ENCODE results near the gene TRAP1.
"Not testable (repeated sequence)": the region's sequence is repeated elsewhere in the genome, so short reads cannot be mapped to it uniquely, and the experiment has no call there.

Gene TRAP1

GRCh38 chr16:3670711-3671110 is 46.6 kb downstream of the TRAP1 start:
- no peak for DNase-seq

DNA sequence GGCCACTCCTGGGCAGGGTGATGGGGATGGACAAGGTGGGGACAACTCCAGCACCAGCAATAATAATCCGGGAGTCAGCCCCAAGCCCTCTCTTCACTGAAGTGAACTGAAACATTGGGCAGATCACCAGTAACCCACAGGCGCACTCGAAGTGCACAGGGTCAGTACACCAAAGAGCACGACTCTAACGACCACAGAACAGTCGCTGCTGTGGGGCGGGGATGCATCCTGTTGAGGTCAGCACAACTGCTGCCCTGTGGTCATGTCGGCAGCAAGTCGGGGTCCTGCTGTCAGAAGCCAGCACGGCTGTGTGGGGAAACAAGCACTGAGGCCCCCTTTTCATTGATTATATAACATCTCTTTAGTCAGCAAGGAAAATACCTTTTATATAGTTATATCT is 48.2 kb downstream of the TRAP1 start:
- DNase-seq: no peak

DNA sequence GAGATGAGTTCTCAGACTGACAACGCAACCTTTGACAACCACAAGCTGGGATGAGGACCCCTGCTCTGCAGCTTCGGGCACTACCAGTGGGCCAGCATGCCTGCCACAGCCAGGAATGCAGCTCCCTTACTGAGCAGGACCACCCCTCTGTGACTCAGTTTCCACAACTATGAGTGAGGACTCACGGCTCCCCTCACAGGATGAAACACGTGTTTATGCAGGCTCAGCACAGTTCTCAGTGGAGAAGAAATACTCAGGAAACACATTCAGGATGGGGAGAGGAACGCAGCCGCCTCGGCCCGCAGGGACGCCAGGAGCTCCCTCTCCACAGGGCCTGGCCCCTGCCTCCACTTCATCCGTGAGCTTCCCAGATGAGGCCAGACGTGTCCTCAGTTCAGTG is 48.7 kb downstream of the TRAP1 start:
- DNase-seq: no peak

DNA sequence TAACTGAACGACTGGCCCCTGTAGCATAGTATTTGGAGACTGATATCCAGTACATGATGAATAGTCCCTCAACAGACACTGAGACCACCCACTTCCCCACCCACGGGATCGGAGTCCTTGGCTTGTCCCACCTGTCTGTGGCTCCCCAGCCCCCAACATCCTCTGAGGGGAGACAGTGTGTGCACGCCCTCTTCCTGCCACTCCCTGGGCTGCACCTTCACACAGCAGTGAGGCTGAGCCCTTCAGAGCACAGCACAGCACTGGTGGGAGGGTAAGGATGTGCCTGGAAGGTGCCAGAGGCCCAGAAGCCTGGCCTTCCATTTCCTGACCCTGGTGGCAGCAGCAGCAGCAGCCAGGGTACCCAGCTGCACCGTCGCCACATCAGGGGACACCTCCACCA is 51.8 kb downstream of the TRAP1 start:
- DNase-seq: no peak

DNA sequence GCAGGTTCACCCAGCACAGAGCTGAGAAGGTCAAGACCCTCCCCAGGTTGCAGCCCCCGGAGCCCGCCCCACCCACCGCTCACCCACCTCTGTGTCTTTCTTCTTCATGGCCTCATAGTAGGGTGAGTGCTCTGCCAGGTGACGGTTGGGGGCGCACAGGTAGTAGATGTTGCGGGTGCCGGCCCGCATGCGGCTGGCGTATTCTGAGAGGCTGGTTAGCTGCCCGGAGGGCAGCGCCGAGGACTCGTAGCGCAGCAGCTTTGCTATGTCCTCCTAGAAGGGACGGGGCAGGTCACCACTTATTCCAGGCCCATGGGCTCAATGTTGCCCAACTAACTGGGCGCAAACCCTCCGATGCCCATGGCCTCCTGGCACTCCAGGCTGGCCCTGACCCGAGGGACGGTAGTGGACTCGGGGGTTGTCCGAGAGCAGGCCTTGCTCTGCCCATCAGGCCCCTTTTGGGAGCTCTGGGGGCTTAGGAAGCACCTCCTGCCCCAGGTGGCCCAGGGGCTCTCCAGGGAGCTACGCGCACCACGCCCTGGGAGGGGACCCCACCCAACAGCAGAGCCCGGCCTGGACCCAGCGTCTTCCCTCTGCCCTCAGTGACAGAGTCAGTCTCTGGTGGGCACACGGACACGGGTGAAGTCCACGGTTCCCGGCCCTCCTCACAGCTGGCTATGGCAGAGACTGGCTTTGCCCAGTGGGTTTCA is 53.0 kb downstream of the TRAP1 start:
- DNase-seq: no peak

DNA sequence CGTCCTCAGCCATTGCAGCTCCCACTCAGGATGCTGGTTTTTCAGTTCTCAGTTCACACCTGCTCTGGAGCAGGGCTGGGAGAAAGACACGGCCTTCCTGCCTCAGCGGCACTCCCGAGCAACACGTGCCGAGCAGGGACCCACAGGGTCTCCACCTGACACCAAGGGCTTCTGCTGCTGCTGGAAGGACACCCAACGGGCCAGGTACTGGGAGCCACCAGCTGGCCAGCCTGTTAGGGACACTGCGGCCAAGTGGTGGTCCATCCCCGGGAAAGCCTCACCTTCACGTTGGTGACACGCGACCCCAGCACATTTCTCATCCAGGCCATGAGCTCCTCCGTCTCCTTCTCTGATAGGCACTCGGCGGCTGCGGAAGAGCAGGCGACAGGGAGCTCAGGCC is 54.7 kb downstream of the TRAP1 start:
- DNase-seq: no peak

DNA sequence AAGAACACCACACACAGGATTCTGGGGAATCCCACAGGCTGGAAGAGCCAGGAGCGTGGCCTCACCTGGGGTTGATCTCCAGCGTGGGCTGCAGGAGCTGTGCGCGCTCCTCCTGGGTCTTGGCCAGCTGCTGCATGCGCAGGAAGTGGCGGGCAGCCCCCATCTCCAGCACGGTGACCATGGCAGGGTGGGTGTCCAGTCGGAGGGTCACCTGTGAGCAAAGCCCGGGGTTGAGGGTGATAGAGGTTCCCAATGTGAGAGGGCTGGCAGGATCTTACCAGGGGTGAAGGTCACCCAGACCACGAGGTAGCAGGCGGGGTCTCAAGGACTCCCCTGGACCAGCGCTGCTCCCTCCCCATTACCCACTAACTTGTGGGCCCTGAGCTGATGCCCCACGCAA is 55.4 kb downstream of the TRAP1 start:
- DNase-seq: no peak

DNA sequence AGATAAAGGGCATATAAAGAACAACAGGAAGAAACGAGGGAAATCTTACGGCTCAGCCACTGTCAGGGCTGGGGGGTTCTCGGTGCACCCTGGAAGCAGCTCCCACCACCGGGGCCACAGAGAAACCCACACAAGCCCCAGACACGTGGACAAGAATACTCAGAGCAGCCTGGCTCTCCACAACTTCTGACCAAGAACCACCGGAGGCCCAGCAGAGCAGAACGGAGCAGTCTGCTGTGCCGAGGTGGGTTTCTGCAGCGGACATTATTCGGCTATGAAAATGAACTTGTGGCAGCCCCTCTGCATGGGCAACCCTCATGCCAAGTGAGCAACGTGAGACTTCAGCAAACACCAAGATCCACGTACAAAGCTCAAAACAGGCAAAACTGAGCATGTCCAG is 56.0 kb downstream of the TRAP1 start:
- no peak for DNase-seq

GRCh38 chr16:3659251-3659650 is 58.1 kb downstream of the TRAP1 start:
- DNase-seq: no peak

- DNase-seq: no peak
Observed at GRCh38 chr16:3656491-3657468, 60.5 kb downstream of the TRAP1 start.

DNA sequence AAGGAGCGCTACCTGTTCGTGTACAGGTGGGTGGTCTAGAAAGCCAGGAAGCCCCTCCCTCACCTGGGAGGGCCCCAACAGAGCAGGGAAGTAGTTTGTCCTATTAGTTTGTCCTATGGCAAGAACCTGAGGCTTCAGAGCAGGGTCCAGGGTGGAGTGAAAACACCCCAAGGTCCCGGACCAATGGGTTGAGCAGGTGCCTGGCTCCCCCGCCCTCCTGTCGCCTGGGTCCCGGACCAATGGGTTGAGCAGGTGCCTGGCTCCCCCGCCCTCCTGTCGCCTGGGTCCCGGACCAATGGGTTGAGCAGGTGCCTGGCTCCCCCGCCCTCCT is 61.2 kb downstream of the TRAP1 start:
- not testable (repeated sequence) for DNase-seq

DNA sequence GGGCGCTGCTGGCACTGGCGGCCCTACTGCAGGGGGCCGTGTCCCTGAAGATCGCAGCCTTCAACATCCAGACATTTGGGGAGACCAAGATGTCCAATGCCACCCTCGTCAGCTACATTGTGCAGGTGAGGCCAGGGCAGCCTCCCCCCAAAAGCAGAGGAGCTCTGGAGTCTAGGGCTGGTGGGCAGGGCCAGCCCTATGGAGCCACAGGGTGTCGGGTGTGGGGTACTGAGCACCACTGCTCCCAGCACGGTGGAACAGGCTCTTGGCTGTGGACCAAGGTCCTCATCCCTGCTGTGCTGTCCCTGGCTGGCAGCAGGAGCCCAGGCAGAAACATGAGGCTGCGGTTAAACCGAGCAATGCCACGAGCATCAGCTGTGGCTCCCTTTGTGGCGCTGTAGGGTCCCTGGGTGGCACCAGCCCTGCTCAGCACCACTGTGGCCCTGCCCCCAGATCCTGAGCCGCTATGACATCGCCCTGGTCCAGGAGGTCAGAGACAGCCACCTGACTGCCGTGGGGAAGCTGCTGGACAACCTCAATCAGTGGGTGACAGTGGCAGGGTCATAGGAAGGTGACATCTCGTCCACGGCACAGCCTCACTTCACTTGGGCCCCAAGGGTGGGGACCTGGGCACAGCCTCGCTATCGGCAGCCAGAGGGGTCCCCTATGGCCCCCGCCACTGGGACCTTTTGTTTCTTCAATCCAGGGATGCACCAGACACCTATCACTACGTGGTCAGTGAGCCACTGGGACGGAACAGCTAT is 61.7 kb downstream of the TRAP1 start:
- no peak for DNase-seq

GRCh38 chr16:3655030-3655395 is 62.3 kb downstream of the TRAP1 start:
- no peak for DNase-seq

GRCh38 chr16:3654249-3654991 is 62.9 kb downstream of the TRAP1 start, which contains the start of gene DNASE1:
DNASE1 (plus strand) TSS chr16:3654691; CDS start chr16:3655374, 683 bp downstream.
- peak; percentile 72 for DNase-seq

DNA sequence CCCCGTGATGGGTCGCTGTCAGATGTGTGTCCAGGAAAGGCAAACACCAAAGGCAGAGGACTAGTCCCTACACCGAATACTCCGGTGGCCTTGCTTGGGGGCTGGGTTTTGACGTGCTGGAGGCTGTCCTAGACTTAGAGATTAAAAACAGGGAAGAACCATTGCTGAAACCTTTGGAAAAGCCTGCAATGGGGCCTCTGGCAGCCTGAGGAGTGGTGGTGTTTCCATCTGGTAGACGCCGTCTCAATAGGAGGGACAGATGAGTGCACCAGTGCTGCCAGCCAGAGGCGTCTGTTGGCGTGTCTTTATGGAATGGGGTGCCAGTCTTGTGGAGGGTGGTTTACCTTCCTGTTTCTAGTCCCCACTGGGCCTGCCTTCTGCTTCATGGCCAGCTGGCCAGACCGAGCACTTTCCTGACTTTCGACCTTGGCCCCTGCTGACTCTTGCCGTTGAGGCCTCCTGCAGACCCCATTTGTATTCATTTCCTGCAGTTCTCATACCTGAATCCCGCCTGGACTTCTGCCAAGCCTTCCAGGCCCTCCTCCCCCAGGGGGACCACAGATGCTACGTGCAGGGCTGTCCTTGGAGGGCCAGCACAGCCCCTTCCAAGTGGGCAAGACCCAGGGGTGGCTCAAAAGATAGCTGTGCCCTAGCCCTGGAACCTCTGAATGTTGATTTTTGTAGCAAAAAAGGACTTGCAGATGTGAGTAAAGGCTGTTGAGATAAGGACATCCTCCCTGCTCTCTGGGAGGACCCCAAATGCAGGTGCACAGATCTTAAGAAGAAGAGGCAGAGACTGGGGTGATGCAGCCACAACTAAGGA is 64.7 kb downstream of the TRAP1 start:
- no peak for DNase-seq

GRCh38 chr16:3651461-3652372 is 65.6 kb downstream of the TRAP1 start:
- no peak for DNase-seq

GRCh38 chr16:3650631-3651265 is 66.6 kb downstream of the TRAP1 start:
- DNase-seq: no peak

DNA sequence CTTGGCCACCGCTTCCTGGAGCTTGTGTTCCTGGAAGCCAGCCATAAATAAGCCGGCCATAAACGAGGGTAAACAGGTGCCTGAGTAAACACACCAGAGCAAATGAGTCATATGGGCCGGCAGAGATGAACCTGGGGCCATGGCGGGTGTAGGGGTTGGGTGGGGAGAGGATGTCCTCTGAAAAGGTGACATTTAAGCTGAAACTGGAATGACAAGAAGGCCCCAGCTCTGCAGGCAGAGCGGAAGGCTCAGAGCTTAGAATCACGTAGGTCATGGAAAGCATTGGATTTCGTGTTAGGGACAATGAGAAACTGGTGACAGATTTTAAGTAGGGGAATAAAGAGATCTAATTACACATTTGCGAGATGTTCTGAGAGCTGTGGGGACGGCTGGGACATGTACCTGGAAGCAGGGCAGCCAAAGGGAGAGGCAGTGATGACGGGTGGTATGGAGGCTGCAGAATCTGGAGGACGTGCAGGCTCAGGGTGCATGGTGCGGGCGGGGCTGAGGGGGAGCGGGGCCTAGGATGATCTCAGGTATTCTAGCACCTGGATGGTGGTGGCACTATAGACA is 70.9 kb downstream of the TRAP1 start:
- no peak for DNase-seq

- DNase-seq: no peak
Observed at GRCh38 chr16:3645504-3646347, 71.6 kb downstream of the TRAP1 start.
